Motor neuron (in vitro differentiated cells): ENCODE data around the gene SNX18. TPM values are rescaled to one million over a fixed set of nuclear protein-coding genes. Genes with fewer than 3 reads are reported as not detected.
"Not testable (repeated sequence)": the region's sequence is repeated elsewhere in the genome, so short reads cannot be mapped to it uniquely, and the experiment has no call there.

ENCODE experiments used
- ATAC-seq, 8 experiments: fragments of 200-7000 bp; cut with Tn5 transposase; replicated peaks in 6 of 8; 2 replicates each; pipeline ENCODE4 v1.8.0; 2021; ENCODE audit warnings: mild to moderate bottlenecking in 8 of 8, moderate library complexity in 8 of 8
- H3K27ac ChIP-seq, 2 donors: fragments of 250-450 bp; sonication (Bioruptor Pico); 2 replicates each; pipeline ENCODE4 v1.9.0; 2021; ENCODE audit warnings: antibody characterized with exemption in 2 of 2, mild to moderate bottlenecking in 2 of 2, moderate library complexity in 1 of 2
- H3K4me1 ChIP-seq, 2 donors: fragments of 250-450 bp; sonication (Bioruptor Pico); replicated peaks in 1 of 2; 2 replicates each; pipeline ENCODE4 v1.6.1; 2021; ENCODE audit warnings: antibody characterized with exemption in 2 of 2, mild to moderate bottlenecking in 2 of 2, moderate library complexity in 1 of 2
- H3K4me3 ChIP-seq, 5 donors: fragments of 250-450 bp; sonication (Bioruptor Pico); 2 replicates each; pipeline ENCODE4 v1.9.0; 2021; ENCODE audit warnings: antibody characterized with exemption in 5 of 5, mild to moderate bottlenecking in 5 of 5, moderate library complexity in 4 of 5
- WGBS, 10 experiments: fragments of 450-650 bp; shearing (Covaris generic); methylation state at CpG; one replicate each; pipeline ENCODE4 v1.0.0; 2022; 5-methylcytosine and 5-hydroxymethylcytosine counted together
- in situ Hi-C, 9 experiments: fragments of 400-800 bp; cut with MboI; loops; one replicate each; pipeline ENCODE4 v1.15.0; 2021; ENCODE audit warnings: low sequenced_read_pairs in 9 of 9, low pct_unique_long_range_greater_than_20kb in 2 of 9; ENCODE audit not compliant: unreplicated experiment in 9 of 9
- total RNA-seq, 8 experiments: library from RNA; unstranded; fragments of 300-600 nt; gene quantifications; 2 replicates each; pipeline versions ENCODE4 v1.2.3 to v1.2.4, GENCODE V29; 2022

The SNX18 gene
- total RNA-seq, result 10 to 100 TPM; 12.4 to 26.2 (median 17.0) TPM

GRCh38 chr5:54517512-54518145, at the start of gene SNX18:
Gene SNX18 (plus strand): TSS chr5:54517759. CDS start chr5:54517953, 194 bp downstream.
- in situ Hi-C loops, result loop anchor here in 7 of 9 experiments (10.0 to 25.0 kb wide), 4 partner anchors 220 to 620 kb away; no protein-coding TSS in a partner anchor
- peak; percentile 74 to 91 (median 86) for ATAC-seq
- peak within 1 kb of the TSS; percentile 67 to 90 (median 87) for H3K4me3 ChIP-seq
- WGBS, 10 experiments, result 0 to 5% (median 2%) methylated on average over 1 to 9 of the region's 88 CpGs; no CpG with 5 or more reads in 6 of the 10 experiments
- H3K27ac ChIP-seq, result peak within 1 kb of the TSS; percentile 82 to 89
- H3K4me1 ChIP-seq, result peaks cover 29% of the 10 kb centered on the region in 2 donors

- peak in 3 of 8 experiments; percentile 46 to 59 (median 48) for ATAC-seq
- H3K27ac ChIP-seq, result no peak overlapping the region
- no peaks in the 10 kb centered on the region for H3K4me1 ChIP-seq
- no peak overlapping the region for H3K4me3 ChIP-seq
- WGBS, 10 experiments, result 0 to 80% (median 33%) methylated on average over 1 to 2 of the region's 2 CpGs
- in situ Hi-C loops, result no loop called here
Measured at GRCh38 chr5:54469622-54470021, 47.9 kb upstream of the SNX18 start.

- ATAC-seq, result peak in 3 of 8 experiments; percentile 33 to 66 (median 58)
- Histone ChIP-seq H3K27ac (no peak overlapping the region), H3K4me3 (no peak overlapping the region), H3K4me1 (no peaks in the 10 kb centered on the region)
- in situ Hi-C loops, result no loop called here
- WGBS, 10 experiments, result 0 to 87% (median 42%) methylated on average over 2 of the region's 2 CpGs
Measured at GRCh38 chr5:54470128-54470527, 47.4 kb upstream of the SNX18 start.

GRCh38 chr5:54470677-54471076, 46.9 kb upstream of the SNX18 start:
- ATAC-seq, result peak in 3 of 8 experiments; percentile 82 to 87 (median 87)

GRCh38 chr5:54471398-54471797, 46.2 kb upstream of the SNX18 start:
- Histone ChIP-seq H3K27ac (no peak overlapping the region), H3K4me3 (no peak overlapping the region), H3K4me1 (no peaks in the 10 kb centered on the region)
- WGBS, 10 experiments, result 67 to 100% (median 89%) methylated on average over 1 to 3 of the region's 3 CpGs; no CpG with 5 or more reads in 1 of the 10 experiments
- no peak for ATAC-seq
- in situ Hi-C loops, result no loop called here

More at GRCh38 chr5:54470677-54471076, 46.9 kb upstream of the SNX18 start:
- Histone ChIP-seq H3K4me3 (no peak overlapping the region), H3K4me1 (no peaks in the 10 kb centered on the region), H3K27ac (no peak overlapping the region)
- WGBS, 10 experiments, result 0 to 67% (median 17%) methylated on average over 1 of the region's 1 CpG; no CpG with 5 or more reads in 3 of the 10 experiments
- in situ Hi-C loops, result no loop called here

- Histone ChIP-seq H3K27ac (no peak overlapping the region), H3K4me1 (no peaks in the 10 kb centered on the region), H3K4me3 (no peak overlapping the region)
- in situ Hi-C loops, result no loop called here
- no peak for ATAC-seq
- WGBS, 10 experiments, result 0 to 73% (median 50%) methylated on average over 1 to 2 of the region's 2 CpGs; no CpG with 5 or more reads in 3 of the 10 experiments
Measured at GRCh38 chr5:54476682-54477081, 40.9 kb upstream of the SNX18 start.

GRCh38 chr5:54477941-54478478, 39.5 kb upstream of the SNX18 start:
- in situ Hi-C loops, result no loop called here
- 50 to 100% (median 67%) methylated on average over 1 of the region's 1 CpG; no CpG with 5 or more reads in 5 of the 10 experiments for WGBS, 10 experiments
- H3K27ac ChIP-seq, result no peak overlapping the region

GRCh38 chr5:54480296-54480695, 37.3 kb upstream of the SNX18 start:
- Histone ChIP-seq H3K4me3 (no peak overlapping the region), H3K27ac (no peak overlapping the region), H3K4me1 (no peaks in the 10 kb centered on the region)
- in situ Hi-C loops, result no loop called here
- ATAC-seq, result peak in 3 of 8 experiments; percentile 30 to 77 (median 33)

More at GRCh38 chr5:54477941-54478478, 39.5 kb upstream of the SNX18 start:
- no peak overlapping the region for H3K4me3 ChIP-seq
- no peak for ATAC-seq
- no peaks in the 10 kb centered on the region for H3K4me1 ChIP-seq

- Histone ChIP-seq H3K27ac (no peak overlapping the region), H3K4me1 (no peaks in the 10 kb centered on the region), H3K4me3 (no peak overlapping the region)
- peak in 2 of 8 experiments; percentile 34 to 44 for ATAC-seq
- 49 to 98% (median 75%) methylated on average over 4 to 5 of the region's 5 CpGs; no CpG with 5 or more reads in 1 of the 10 experiments for WGBS, 10 experiments
- in situ Hi-C loops, result no loop called here
Measured at GRCh38 chr5:54484219-54484894, 33.2 kb upstream of the SNX18 start.

- in situ Hi-C loops, H3K27ac ChIP-seq, H3K4me3 ChIP-seq, H3K4me1 ChIP-seq, ATAC-seq: not testable (repeated sequence)
Measured at GRCh38 chr5:54485659-54486058, 31.9 kb upstream of the SNX18 start.

- WGBS, 10 experiments, result 0 to 100% (median 50%) methylated on average over 1 to 2 of the region's 2 CpGs; no CpG with 5 or more reads in 3 of the 10 experiments
- H3K4me1 ChIP-seq, in situ Hi-C loops, H3K27ac ChIP-seq, H3K4me3 ChIP-seq, ATAC-seq: not testable (repeated sequence)
Measured at GRCh38 chr5:54489648-54489979, 27.9 kb upstream of the SNX18 start.

- H3K4me1 ChIP-seq, result no peaks in the 10 kb centered on the region
- H3K27ac ChIP-seq, result no peak overlapping the region
- in situ Hi-C loops, result loop anchor here in 1 of 9 experiments (10.0 kb wide), 1 partner anchor 57 kb away; no protein-coding TSS in a partner anchor
- no peak overlapping the region for H3K4me3 ChIP-seq
- 56 to 100% (median 83%) methylated on average over 1 of the region's 1 CpG; no CpG with 5 or more reads in 4 of the 10 experiments for WGBS, 10 experiments
- ATAC-seq, result peak in 1 of 8 experiments; percentile 51
Measured at GRCh38 chr5:54491326-54491725, 26.2 kb upstream of the SNX18 start.

- Histone ChIP-seq H3K4me3 (no peak overlapping the region), H3K27ac (no peak overlapping the region), H3K4me1 (no peaks in the 10 kb centered on the region)
- in situ Hi-C loops, result loop anchor here in 1 of 9 experiments (10.0 kb wide), 1 partner anchor 57 kb away; no protein-coding TSS in a partner anchor
- peak in 3 of 8 experiments; percentile 56 to 68 (median 65) for ATAC-seq
- WGBS, 10 experiments, result 0 to 71% (median 33%) methylated on average over 1 of the region's 2 CpGs; no CpG with 5 or more reads in 6 of the 10 experiments
Measured at GRCh38 chr5:54492178-54492577, 25.4 kb upstream of the SNX18 start.
